HepG2 (cell line): ENCODE results near the gene GPR162. TPM values are rescaled to one million over a fixed set of nuclear protein-coding genes. Genes with fewer than 3 reads are reported as not detected.
A peak's percentile ranks its signal among the peaks of the same experiment; 100 is the strongest.

Experiments used
- ATAC-seq: fragments of 200-7000 bp; cut with Tn5 transposase; 3 replicates; pipeline ENCODE4 v1.9.1; 2020; ENCODE audit warnings: mild to moderate bottlenecking, moderate library complexity
- BruUV-seq: library from RNA; stranded (reverse); fragments of 400-500 nt; replicated peaks from 2 replicates; lab custom pipeline; 2021; lab: Mats Ljungman, UMichigan
- CTCF ChIA-PET: fragments of 300-600 bp; formaldehyde crosslinking; extraction: SDS; loops from one replicate; lab custom pipeline; 2021; ENCODE audit warnings: low total read pairs, inconsistent platforms, low intra/inter-chr PET ratio; lab: Yijun Ruan, JAX
- POLR2A ChIA-PET: fragments of 350-600 bp; sonication (Branson Sonifier 250); formaldehyde crosslinking; loops from one replicate; lab custom pipeline; 2020; ENCODE audit warnings: antibody characterized with exemption, inconsistent platforms; lab: Yijun Ruan, JAX
- DNase-seq: peaks from one replicate; pipeline ENCODE4 v3.0.0-alpha.2; 2015; ENCODE audit warnings: low spot score
- FAIRE-seq: peaks from 3 replicates; lab custom pipeline; 2011; peaks lifted over from hg19 to GRCh38; lab: Jason Lieb, UNC
- H2AFZ ChIP-seq: one replicate; pipeline ENCODE4 v1.6.1; 2011; ENCODE audit warnings: low read length, inconsistent platforms
- H3K27ac ChIP-seq: fragments of 300-600 bp; 3 replicates; pipeline ENCODE4 v1.8.0; 2011; ENCODE audit warnings: mixed run types, mild to moderate bottlenecking, mixed read lengths, low read length, inconsistent platforms; ENCODE audit not compliant: insufficient read depth; ENCODE audit errors: extremely low read length
- H3K27me3 ChIP-seq, 2 experiments: fragments of 200-600 bp in 1 of 2; 2 replicates in 1 of 2; 3 replicates in 1 of 2; pipeline versions ENCODE4 v1.6.0 to v1.8.0; 2011; ENCODE audit warnings: low read length in 2 of 2, mild to moderate bottlenecking in 2 of 2, moderate library complexity in 2 of 2, inconsistent platforms in 1 of 2; ENCODE audit not compliant: insufficient read depth in 2 of 2, control insufficient read depth in 1 of 2
- H3K36me3 ChIP-seq, 2 experiments: fragments of 200-600 bp in 1 of 2; replicated peaks in 1 of 2; 2 replicates in 1 of 2; 3 replicates in 1 of 2; pipeline versions ENCODE4 v1.5.1 to v1.8.0; 2011; ENCODE audit warnings: low read length in 2 of 2, inconsistent platforms in 1 of 2; ENCODE audit not compliant: insufficient read depth in 2 of 2, control insufficient read depth in 1 of 2
- H3K4me1 ChIP-seq: 2 replicates; pipeline ENCODE4 v1.5.1; 2012; ENCODE audit warnings: low read length, inconsistent platforms; ENCODE audit not compliant: insufficient read depth
- H3K4me2 ChIP-seq: 2 replicates; pipeline ENCODE4 v1.6.0; 2011; ENCODE audit warnings: low read depth, low read length, inconsistent platforms
- H3K4me3 ChIP-seq, 3 experiments: fragments of 200-600 bp in 1 of 3; sonication (generic), shearing (Covaris generic) in 1 of 3; replicated peaks in 1 of 3; 2 replicates each; pipeline ENCODE4 v1.5.1; 2011 to 2016; ENCODE audit warnings: low read length in 3 of 3, inconsistent platforms in 2 of 3, low read depth in 2 of 3, mild to moderate bottlenecking in 2 of 3, control low read depth in 1 of 3, mixed read lengths in 1 of 3; ENCODE audit not compliant: insufficient read depth in 1 of 3
- H3K79me2 ChIP-seq: one replicate; pipeline ENCODE4 v1.6.1; 2011; ENCODE audit warnings: low read length, inconsistent platforms; ENCODE audit not compliant: insufficient read depth
- H3K9ac ChIP-seq: 2 replicates; pipeline ENCODE4 v1.6.0; 2011; ENCODE audit warnings: mild to moderate bottlenecking, low read depth, low read length, inconsistent platforms; ENCODE audit not compliant: insufficient read depth
- H3K9me3 ChIP-seq: 2 replicates; pipeline ENCODE4 v1.5.1; 2012; ENCODE audit warnings: mild to moderate bottlenecking, low read length
- H4K20me1 ChIP-seq: 2 replicates; pipeline ENCODE4 v1.6.0; 2011; ENCODE audit warnings: inconsistent platforms, mild to moderate bottlenecking, low read length, moderate library complexity; ENCODE audit not compliant: insufficient read depth
- ARID4A ChIP-seq: sonication (generic); formaldehyde crosslinking; IDR thresholded peaks from 2 replicates; pipeline ENCODE4 v1.5.0; 2020; ENCODE audit warnings: mild to moderate bottlenecking, missing genetic modification reagents, borderline replicate concordance
- ELF1 ChIP-seq: sonication (generic); formaldehyde crosslinking; IDR thresholded peaks from 2 replicates; pipeline ENCODE4 v1.4.0; 2020; ENCODE audit warnings: missing genetic modification reagents
- ETS1 ChIP-seq: sonication (generic); formaldehyde crosslinking; IDR thresholded peaks from 2 replicates; pipeline ENCODE4 v1.4.0; 2020; ENCODE audit warnings: missing genetic modification reagents
- MLXIP ChIP-seq: sonication (generic); formaldehyde crosslinking; IDR thresholded peaks from 2 replicates; pipeline ENCODE4 v1.9.0; 2021; ENCODE audit warnings: missing genetic modification reagents, borderline replicate concordance
- POLR2G ChIP-seq: fragments of 200-400 bp; formaldehyde crosslinking; IDR thresholded peaks from 2 replicates; pipeline ENCODE4 v1.6.1; 2018; ENCODE audit warnings: mild to moderate bottlenecking, low read depth, low read length, moderate library complexity
- TAF15 ChIP-seq: fragments of 200-400 bp; formaldehyde crosslinking; IDR thresholded peaks from one replicate; pipeline ENCODE4 v1.6.1; 2018; ENCODE audit warnings: mild to moderate bottlenecking, low read depth, low read length; ENCODE audit not compliant: poor library complexity, severe bottlenecking
- ZIK1 ChIP-seq: sonication (generic); formaldehyde crosslinking; IDR thresholded peaks from 2 replicates; pipeline ENCODE4 v1.5.0; 2020; ENCODE audit warnings: mild to moderate bottlenecking, low read depth, missing genetic modification reagents, borderline replicate concordance
- ZNF350 ChIP-seq: sonication (generic); formaldehyde crosslinking; IDR thresholded peaks from 2 replicates; pipeline ENCODE4 v1.4.0; 2020; ENCODE audit warnings: mild to moderate bottlenecking, low read depth, missing genetic modification reagents, borderline replicate concordance
- ZNF766 ChIP-seq: sonication (generic); formaldehyde crosslinking; IDR thresholded peaks from 2 replicates; pipeline ENCODE4 v1.5.0; 2020; ENCODE audit warnings: missing genetic modification reagents, borderline replicate concordance
- WGBS: methylation state at CpG from one replicate; pipeline ENCODE4 v1.1.6; 2017; ENCODE audit warnings: low lambda C conversion rate; 5-methylcytosine and 5-hydroxymethylcytosine counted together
- in situ Hi-C: cut with HindIII; loops from 2 replicates; pipeline ENCODE4 v1.10.0; 2017; ENCODE audit warnings: low pct_unique_long_range_greater_than_20kb; ENCODE audit not compliant: extremely low pct_ligation_motif_present
- intact Hi-C: fragments of 100-400 bp; cut with micrococcal nuclease; formaldehyde crosslinking; loops from one replicate; pipeline ENCODE4 v1.10.0; 2022; ENCODE audit not compliant: unreplicated experiment
- polyA plus RNA-seq, 8 experiments: library from polyadenylated mRNA; depleted of rRNA in 3 of 8; stranded (reverse) in 7 of 8; unstranded in 1 of 8; fragments of >200 nt; fragmentation: Illumina TruSeq in 4 of 8; extraction: Trizol in 4 of 8; gene quantifications; 2 replicates each; pipeline versions ENCODE4 v1.2.1 to v1.2.3, GENCODE V29; 2011 to 2016; ENCODE audit warnings: low read depth in 4 of 8, missing spikeins in 1 of 8, mixed read lengths in 1 of 8; ENCODE audit not compliant: insufficient read depth in 1 of 8
- total RNA-seq, 5 experiments: library from RNA; depleted of rRNA; stranded (reverse); fragments of >200 nt; fragmentation: Illumina TruSeq; extraction: Trizol; gene quantifications; 2 replicates each; pipeline ENCODE4 v1.2.3, GENCODE V29; 2016; ENCODE audit warnings: low read depth in 1 of 5

GPR162 gene
- total and polyA plus RNA-seq, 2 of the 13 experiments (the other 11 are each of a cell fraction or from before 2014, with no cell fraction given), result 0.08 TPM; not detected in 1

GRCh38 chr12:6822426-6823135, 960 bp downstream of the GPR162 start (continued):
- TF ChIP-seq ARID4A (CRISPR knock-in tag), result no peak

- ATAC-seq, result no peak
- Histone ChIP-seq H3K9ac (no peak overlapping the region), H2AFZ (no peak overlapping the region), H3K4me2 (no peak overlapping the region), H3K9me3 (no peaks in the 10 kb centered on the region), H3K36me3 (no peaks in the 10 kb centered on the region), H4K20me1 (no peaks in the 10 kb centered on the region), H3K4me1 (peaks cover 37% of the 10 kb centered on the region), H3K27me3 (peaks cover 5 to 22% of the 10 kb centered on the region in 2 experiments; a peak in 4 of 5 replicates), H3K27ac (no peak overlapping the region), H3K4me3 (no peak overlapping the region), H3K79me2 (peaks cover 4% of the 10 kb centered on the region)
- WGBS, result 79% methylated on average over 10 of the region's 12 CpGs
- DNase-seq, result no peak
- CTCF ChIA-PET, result no interaction called here
- POLR2A ChIA-PET, result interaction anchor here (0.6 to 1.0 kb wide), 2 partner anchors 9 to 70 kb away, joined by 3 to 6 read pairs; partner anchors contain the start of gene MLF2
- no TSS peak for BruUV-seq
- no peak for FAIRE-seq
- intact Hi-C loops (loop anchor here (2.0 to 10.0 kb wide), 2 partner anchors 45 to 209 kb away; no protein-coding TSS in a partner anchor), in situ Hi-C loops (no loop called here)
- TF ChIP-seq MLXIP (CRISPR knock-in tag) (no peak), TAF15 (peak; percentile 26), ELF1 (CRISPR knock-in tag) (no peak), ZNF350 (no peak), POLR2G (peak; percentile 22; the same call in 1 of the 2 replicates), ZNF766 (CRISPR knock-in tag) (no peak), ZIK1 (CRISPR knock-in tag) (no peak), ETS1 (CRISPR knock-in tag) (no peak)
Observed at GRCh38 chr12:6823182-6824084, 1.8 kb downstream of the GPR162 start.
